Ishikawa (cell line): ENCODE measurements around the gene ZNF813.

Experiments
- CEBPB ChIP-seq: IDR thresholded peaks from 2 replicates; pipeline ENCODE4 v1.6.1; 2012
- CREB1 ChIP-seq: IDR thresholded peaks from 2 replicates; pipeline ENCODE4 v1.6.1; 2012; ENCODE audit warnings: low read depth
- EGR1 ChIP-seq: IDR thresholded peaks from 2 replicates; pipeline ENCODE4 v1.6.1; 2012
- EP300 ChIP-seq: IDR thresholded peaks from 2 replicates; pipeline ENCODE4 v1.6.1; 2012; ENCODE audit warnings: borderline replicate concordance
- FOXM1 ChIP-seq: IDR thresholded peaks from 2 replicates; pipeline ENCODE4 v1.6.1; 2012; ENCODE audit warnings: low read depth, borderline replicate concordance
- NFIC ChIP-seq: IDR thresholded peaks from 2 replicates; pipeline ENCODE4 v1.6.1; 2012
- RAD21 ChIP-seq: IDR thresholded peaks from 2 replicates; pipeline ENCODE4 v1.6.1; 2012; ENCODE audit warnings: low read depth
- TAF1 ChIP-seq: IDR thresholded peaks from 2 replicates; pipeline ENCODE4 v1.6.1; 2012; ENCODE audit warnings: low read depth, mild to moderate bottlenecking
- TCF12 ChIP-seq: IDR thresholded peaks from 2 replicates; pipeline ENCODE4 v1.6.1; 2012; ENCODE audit warnings: low read depth
- TEAD4 ChIP-seq: IDR thresholded peaks from 2 replicates; pipeline ENCODE4 v1.6.1; 2012
- YY1 ChIP-seq: IDR thresholded peaks from 2 replicates; pipeline ENCODE4 v1.6.1; 2012; ENCODE audit warnings: low read depth
- ZBTB7A ChIP-seq: IDR thresholded peaks from 2 replicates; pipeline ENCODE4 v1.6.1; 2012; ENCODE audit warnings: low read depth
- TF ChIP-seq, protein P1 (sequence below): IDR thresholded peaks from 2 replicates; pipeline ENCODE4 v1.6.1; 2012
- TF ChIP-seq, protein P2 (sequence below): IDR thresholded peaks from 2 replicates; pipeline ENCODE4 v1.6.1; 2012
- TF ChIP-seq, protein P3 (sequence below): IDR thresholded peaks from 2 replicates; pipeline ENCODE4 v1.6.1; 2012; ENCODE audit warnings: low read depth, mild to moderate bottlenecking

Gene ZNF813

DNA sequence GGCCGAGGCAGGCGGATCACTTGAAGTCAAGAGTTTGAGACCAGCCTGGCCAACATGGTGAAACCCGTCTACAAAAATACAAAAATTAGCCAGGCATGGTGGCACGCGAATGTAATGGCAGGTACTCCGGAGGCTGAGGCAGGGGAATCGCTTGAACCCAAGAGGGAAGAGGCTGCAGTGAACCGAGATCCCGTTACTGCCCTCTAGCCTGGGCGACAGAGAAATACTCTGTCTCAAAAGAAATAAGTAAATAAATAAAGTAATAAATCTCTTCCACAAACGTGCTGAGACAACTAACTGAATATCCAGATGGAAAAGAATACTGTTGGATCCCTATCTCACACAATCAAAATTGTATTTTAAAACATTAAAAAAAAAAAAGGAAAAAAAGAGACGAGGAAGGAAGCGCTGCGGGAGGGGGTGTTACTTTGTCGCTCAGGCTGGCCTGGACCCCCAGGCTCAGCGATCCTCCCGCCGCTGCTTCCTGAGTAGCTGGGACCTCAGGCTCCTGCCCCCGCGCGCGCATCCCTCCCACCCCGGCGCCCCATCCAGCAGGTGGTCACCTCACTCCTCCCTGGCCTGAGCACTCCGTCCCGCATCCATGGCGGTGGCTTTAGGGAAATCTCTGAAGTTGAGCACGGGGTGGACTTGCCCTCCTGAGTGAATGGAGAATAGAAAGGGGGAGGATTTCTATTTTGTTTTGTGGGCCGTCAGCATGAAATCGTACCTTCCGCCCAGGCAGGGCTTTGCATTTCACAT, 628 bp upstream of the ZNF813 start:
- no peak for TF ChIP-seq TEAD4
- TF ChIP-seq TCF12, result no peak
- TF ChIP-seq CREB1, result no peak
- TF ChIP-seq FOXM1, result no peak
- no peak for TF ChIP-seq NFIC

DNA sequence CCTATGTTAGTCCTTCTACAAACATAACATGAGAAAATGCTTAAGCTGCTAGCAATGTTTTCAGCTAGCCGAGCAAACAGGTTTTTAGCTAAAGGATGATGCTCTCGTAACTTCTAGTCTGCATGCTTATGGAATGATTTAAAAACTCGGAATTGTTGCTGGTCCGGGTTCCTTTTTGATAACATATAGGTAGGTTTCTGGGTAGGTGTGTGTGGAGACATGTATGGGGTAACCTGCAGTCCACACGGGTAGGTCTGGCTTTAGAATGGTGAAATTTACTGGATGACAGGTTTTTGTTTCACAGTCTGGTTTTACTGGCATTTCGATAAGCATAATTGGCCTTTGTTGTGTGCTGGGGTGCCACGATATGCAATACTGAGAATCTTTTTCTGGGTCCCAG, 4.4 kb downstream of the ZNF813 start:
- no peak for TF ChIP-seq TEAD4
- TF ChIP-seq ZBTB7A, result no peak
- TF ChIP-seq CREB1, result no peak
- no peak for TF ChIP-seq EGR1
- no peak for TF ChIP-seq TCF12
- no peak for TF ChIP-seq FOXM1
- TF ChIP-seq TAF1, result no peak
- no peak for TF ChIP-seq EP300
- TF ChIP-seq, protein P1, sequence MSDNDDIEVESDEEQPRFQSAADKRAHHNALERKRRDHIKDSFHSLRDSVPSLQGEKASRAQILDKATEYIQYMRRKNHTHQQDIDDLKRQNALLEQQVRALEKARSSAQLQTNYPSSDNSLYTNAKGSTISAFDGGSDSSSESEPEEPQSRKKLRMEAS, result no peak
- TF ChIP-seq RAD21, result no peak
- no peak for TF ChIP-seq NFIC
- TF ChIP-seq, protein P2, sequence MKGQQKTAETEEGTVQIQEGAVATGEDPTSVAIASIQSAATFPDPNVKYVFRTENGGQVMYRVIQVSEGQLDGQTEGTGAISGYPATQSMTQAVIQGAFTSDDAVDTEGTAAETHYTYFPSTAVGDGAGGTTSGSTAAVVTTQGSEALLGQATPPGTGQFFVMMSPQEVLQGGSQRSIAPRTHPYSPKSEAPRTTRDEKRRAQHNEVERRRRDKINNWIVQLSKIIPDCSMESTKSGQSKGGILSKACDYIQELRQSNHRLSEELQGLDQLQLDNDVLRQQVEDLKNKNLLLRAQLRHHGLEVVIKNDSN, result no peak
- TF ChIP-seq CEBPB, result no peak
- no peak for TF ChIP-seq YY1
- TF ChIP-seq, protein P3, sequence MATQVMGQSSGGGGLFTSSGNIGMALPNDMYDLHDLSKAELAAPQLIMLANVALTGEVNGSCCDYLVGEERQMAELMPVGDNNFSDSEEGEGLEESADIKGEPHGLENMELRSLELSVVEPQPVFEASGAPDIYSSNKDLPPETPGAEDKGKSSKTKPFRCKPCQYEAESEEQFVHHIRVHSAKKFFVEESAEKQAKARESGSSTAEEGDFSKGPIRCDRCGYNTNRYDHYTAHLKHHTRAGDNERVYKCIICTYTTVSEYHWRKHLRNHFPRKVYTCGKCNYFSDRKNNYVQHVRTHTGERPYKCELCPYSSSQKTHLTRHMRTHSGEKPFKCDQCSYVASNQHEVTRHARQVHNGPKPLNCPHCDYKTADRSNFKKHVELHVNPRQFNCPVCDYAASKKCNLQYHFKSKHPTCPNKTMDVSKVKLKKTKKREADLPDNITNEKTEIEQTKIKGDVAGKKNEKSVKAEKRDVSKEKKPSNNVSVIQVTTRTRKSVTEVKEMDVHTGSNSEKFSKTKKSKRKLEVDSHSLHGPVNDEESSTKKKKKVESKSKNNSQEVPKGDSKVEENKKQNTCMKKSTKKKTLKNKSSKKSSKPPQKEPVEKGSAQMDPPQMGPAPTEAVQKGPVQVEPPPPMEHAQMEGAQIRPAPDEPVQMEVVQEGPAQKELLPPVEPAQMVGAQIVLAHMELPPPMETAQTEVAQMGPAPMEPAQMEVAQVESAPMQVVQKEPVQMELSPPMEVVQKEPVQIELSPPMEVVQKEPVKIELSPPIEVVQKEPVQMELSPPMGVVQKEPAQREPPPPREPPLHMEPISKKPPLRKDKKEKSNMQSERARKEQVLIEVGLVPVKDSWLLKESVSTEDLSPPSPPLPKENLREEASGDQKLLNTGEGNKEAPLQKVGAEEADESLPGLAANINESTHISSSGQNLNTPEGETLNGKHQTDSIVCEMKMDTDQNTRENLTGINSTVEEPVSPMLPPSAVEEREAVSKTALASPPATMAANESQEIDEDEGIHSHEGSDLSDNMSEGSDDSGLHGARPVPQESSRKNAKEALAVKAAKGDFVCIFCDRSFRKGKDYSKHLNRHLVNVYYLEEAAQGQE, result no peak

DNA sequence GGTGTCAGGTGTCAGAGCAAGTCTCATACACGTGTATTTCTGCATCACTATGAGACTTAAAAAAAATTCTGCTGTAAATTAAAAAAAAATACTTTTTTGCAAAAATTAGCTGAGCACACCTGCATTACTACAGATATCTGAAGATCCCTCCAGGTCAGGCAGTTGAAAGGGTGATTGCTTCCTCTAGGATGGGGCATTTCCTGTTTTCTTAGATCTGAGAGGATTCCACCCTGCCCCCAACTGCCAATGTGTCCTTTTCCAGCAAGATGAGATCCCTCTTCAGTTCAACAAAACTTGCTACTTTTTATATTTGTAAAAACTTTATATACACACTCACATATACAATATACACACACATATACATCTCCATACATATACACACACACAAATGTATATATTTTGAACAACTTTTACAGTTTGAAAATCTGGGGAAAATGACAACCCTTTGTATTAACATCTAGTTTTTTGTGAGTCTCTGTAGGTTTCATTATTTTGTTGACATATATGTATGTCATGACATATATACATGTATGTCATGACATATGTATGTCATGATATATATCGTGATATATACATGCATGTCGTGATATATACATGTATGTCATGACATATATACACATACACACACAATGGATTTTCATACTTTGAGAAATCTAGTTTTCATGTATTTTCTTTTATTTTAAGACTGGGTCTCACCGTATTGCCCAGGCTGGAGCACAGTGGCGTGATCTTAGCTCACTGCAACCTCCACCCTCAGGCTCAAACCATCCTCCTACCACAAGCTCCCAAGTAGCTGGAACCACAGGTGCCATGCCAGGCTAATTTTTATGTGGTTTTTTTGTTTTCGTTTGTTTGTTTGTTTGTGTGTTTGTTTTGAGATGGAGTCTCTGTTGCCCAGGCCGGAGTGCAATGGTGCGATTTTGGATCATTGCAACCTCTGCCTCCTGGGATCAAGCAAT, 17.8 kb downstream of the ZNF813 start:
- TF ChIP-seq, protein P2, result no peak
- no peak for TF ChIP-seq FOXM1
- no peak for TF ChIP-seq TEAD4
- TF ChIP-seq RAD21, result no peak
- no peak for TF ChIP-seq TAF1
- TF ChIP-seq, protein P3, result no peak
- no peak for TF ChIP-seq TCF12
- TF ChIP-seq EP300, result no peak
- no peak for TF ChIP-seq CREB1
- TF ChIP-seq YY1, result no peak
- TF ChIP-seq, protein P1, result no peak
- TF ChIP-seq EGR1, result no peak
- no peak for TF ChIP-seq CEBPB
- no peak for TF ChIP-seq NFIC
- no peak for TF ChIP-seq ZBTB7A

DNA sequence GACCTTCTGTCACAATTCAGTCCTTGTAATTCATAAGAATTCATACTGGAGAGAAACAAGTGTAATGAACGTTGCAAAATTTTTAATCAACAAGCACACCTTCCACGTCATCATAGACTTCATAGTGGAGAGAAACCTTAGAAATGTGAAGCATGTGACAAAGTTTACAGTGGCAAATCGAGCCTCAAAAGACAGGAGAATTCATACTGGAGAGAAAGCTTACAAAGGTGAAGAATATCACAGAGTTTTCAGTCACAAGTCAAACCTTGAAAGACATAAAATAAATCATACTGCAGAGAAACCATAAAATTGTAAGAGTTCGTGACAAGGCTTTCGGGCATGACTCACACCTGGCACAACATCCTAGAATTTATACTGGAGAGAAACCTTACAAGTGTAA, 24.6 kb downstream of the ZNF813 start:
- TF ChIP-seq CEBPB, result no peak
- TF ChIP-seq, protein P1, result no peak
- no peak for TF ChIP-seq ZBTB7A
- TF ChIP-seq EGR1, result no peak
- TF ChIP-seq, protein P2, result no peak
- no peak for TF ChIP-seq FOXM1
- TF ChIP-seq TCF12, result no peak

DNA sequence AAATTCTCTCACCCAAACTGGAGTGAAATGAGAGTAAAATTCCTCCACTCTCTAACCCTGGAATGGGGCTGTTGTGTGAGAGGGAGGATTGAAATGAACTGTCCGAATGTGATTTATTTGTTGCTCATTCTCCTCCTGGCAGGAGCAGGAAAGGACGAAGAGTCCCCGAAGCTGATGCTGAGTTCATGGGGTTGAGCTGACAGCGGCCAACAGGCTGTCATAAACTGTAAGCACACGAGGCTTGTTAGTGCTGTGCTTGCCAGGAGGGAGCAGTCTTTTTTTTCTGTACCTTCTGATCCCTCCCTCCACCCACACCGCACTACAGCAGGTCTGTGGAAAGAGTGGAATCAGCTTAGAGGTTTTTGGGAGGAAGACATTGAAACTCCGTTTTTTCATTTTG, 37.4 kb downstream of the ZNF813 start:
- no peak for TF ChIP-seq FOXM1
- TF ChIP-seq EP300, result no peak
- no peak for TF ChIP-seq TAF1
- TF ChIP-seq YY1, result no peak
- TF ChIP-seq ZBTB7A, result no peak
- no peak for TF ChIP-seq EGR1
- no peak for TF ChIP-seq TEAD4
- no peak for TF ChIP-seq CREB1
- no peak for TF ChIP-seq TCF12
- no peak for TF ChIP-seq RAD21
- TF ChIP-seq, protein P1, result no peak
- TF ChIP-seq NFIC, result no peak
- TF ChIP-seq, protein P2, result no peak
- TF ChIP-seq CEBPB, result no peak
